Upper lobe of left lung (tissue), 4 donors: Measurements from ENCODE around the gene CACNA1A.

ENCODE experiments used
- CTCF ChIP-seq, 6 experiments: fragments of 450-650 bp in 4 of 6; fragments of 200-600 bp in 2 of 6; sonication (generic) in 2 of 6; IDR thresholded peaks; one replicate each; pipeline ENCODE4 v1.5.1; 2016 to 2019; ENCODE audit warnings: antibody characterized with exemption in 6 of 6
- POLR2AphosphoS5 ChIP-seq, 2 donors: sonication (generic); formaldehyde crosslinking; IDR thresholded peaks; one replicate each; pipeline ENCODE4 v1.5.1; 2017; ENCODE audit warnings: antibody characterized with exemption in 2 of 2

GRCh38 chr19:13401388-13401787 is 104.9 kb downstream of the CACNA1A start:
- TF ChIP-seq CTCF (IDR thresholded peaks at IDR 0.05) (no peak), POLR2AphosphoS5 (IDR thresholded peaks at IDR 0.05) (no peak)
